HCT116 (cell line): ENCODE measurements around the gene GAP43. TPM values are rescaled to one million over a fixed set of nuclear protein-coding genes. Genes with fewer than 3 reads are reported as not detected.

Experiments used
- ATAC-seq: fragments of 200-7000 bp; cut with Tn5 transposase; 2 replicates; pipeline ENCODE4 v1.9.1; 2020; ENCODE audit warnings: mild to moderate bottlenecking, moderate library complexity
- BruUV-seq: library from RNA; stranded (reverse); fragments of 400-500 nt; replicated peaks from 2 replicates; lab custom pipeline; 2021; lab: Mats Ljungman, UMichigan
- CTCF ChIA-PET: fragments of 300-600 bp; sonication (Branson Sonifier 250); formaldehyde crosslinking; loops from one replicate; lab custom pipeline; 2021; ENCODE audit warnings: antibody characterized with exemption; lab: Charles Lee
- POLR2A ChIA-PET: fragments of 300-600, 350-600 bp; sonication (Branson Sonifier 250); formaldehyde crosslinking; loops from one replicate; lab custom pipeline; 2021; ENCODE audit warnings: antibody characterized with exemption; lab: Charles Lee
- RAD21 ChIA-PET, 2 experiments: fragments of 300-600 bp; sonication (Branson Sonifier 250); formaldehyde crosslinking; loops; one replicate each; lab custom pipeline; 2023; ENCODE audit warnings: low total read pairs in 2 of 2; ENCODE audit not compliant: uncharacterized antibody in 2 of 2, unreplicated experiment in 2 of 2, low non-redundant PET in 1 of 2; lab: Charles Lee
- DNase-seq: peaks from one replicate; pipeline ENCODE4 v3.0.0-alpha.2; 2010; ENCODE audit warnings: low read depth, low spot score
- H2AFZ ChIP-seq: fragments of 200-600 bp; shearing (Covaris generic), sonication (generic); 2 replicates; pipeline ENCODE4 v1.6.1; 2017; ENCODE audit warnings: low read depth, mixed run types, mixed read lengths, antibody characterized with exemption, low read length; ENCODE audit not compliant: poor library complexity, severe bottlenecking
- H3K27ac ChIP-seq: 2 replicates; pipeline ENCODE4 v1.5.1; 2012; ENCODE audit warnings: low read depth, low read length
- H3K27me3 ChIP-seq: fragments of 200-600 bp; sonication (generic); 2 replicates; pipeline ENCODE4 v1.6.1; 2016; ENCODE audit warnings: mixed run types, low read length, mixed read lengths; ENCODE audit not compliant: insufficient read depth
- H3K36me3 ChIP-seq, 2 experiments: fragments of 200-500 bp in 1 of 2; fragments of 200-600 bp in 1 of 2; sonication (Bioruptor generic) in 1 of 2; sonication (generic) in 1 of 2; 2 replicates each; pipeline versions ENCODE4 v1.5.1 to v1.6.1; 2014 to 2016; ENCODE audit warnings: low read length in 2 of 2, inconsistent platforms in 1 of 2, mixed read lengths in 1 of 2, mixed run types in 1 of 2; ENCODE audit not compliant: insufficient read depth in 2 of 2, control insufficient read depth in 1 of 2
- H3K4me1 ChIP-seq, 2 experiments: fragments of 200-600 bp in 1 of 2; sonication (generic) in 1 of 2; 2 replicates each; pipeline versions ENCODE4 v1.5.1 to v1.6.1; 2012 to 2017; ENCODE audit warnings: low read length in 2 of 2, inconsistent platforms in 1 of 2, mild to moderate bottlenecking in 1 of 2, mixed read lengths in 1 of 2, mixed run types in 1 of 2, moderate library complexity in 1 of 2; ENCODE audit not compliant: insufficient read depth in 2 of 2, control insufficient read depth in 1 of 2
- H3K4me2 ChIP-seq: fragments of 200-600 bp; sonication (generic); 2 replicates; pipeline ENCODE4 v1.6.1; 2017; ENCODE audit warnings: mixed run types, low read length, mixed read lengths
- H3K4me3 ChIP-seq, 2 experiments: fragments of 200-600 bp in 1 of 2; sonication (generic) in 1 of 2; replicated peaks in 1 of 2; 2 replicates each; pipeline ENCODE4 v1.5.1; 2011 to 2016; ENCODE audit warnings: low read length in 2 of 2, control low read depth in 1 of 2, low read depth in 1 of 2, mild to moderate bottlenecking in 1 of 2, mixed read lengths in 1 of 2, mixed run types in 1 of 2
- H3K79me2 ChIP-seq: fragments of 200-600 bp; sonication (generic); 2 replicates; pipeline ENCODE4 v1.6.1; 2017; ENCODE audit warnings: mild to moderate bottlenecking, mixed run types, low read length, moderate library complexity, mixed read lengths; ENCODE audit not compliant: insufficient read depth
- H3K9ac ChIP-seq: fragments of 200-600 bp; sonication (generic); 2 replicates; pipeline ENCODE4 v1.6.1; 2016; ENCODE audit warnings: low read length, mixed read lengths
- H3K9me2 ChIP-seq: fragments of 200-600 bp; sonication (generic), shearing (Covaris generic); 2 replicates; pipeline ENCODE4 v1.6.1; 2017; ENCODE audit warnings: mixed run types, mild to moderate bottlenecking, moderate library complexity; ENCODE audit not compliant: insufficient read depth
- H3K9me3 ChIP-seq, 2 experiments: fragments of 200-500 bp in 1 of 2; fragments of 200-600 bp in 1 of 2; sonication (Bioruptor generic) in 1 of 2; sonication (generic) in 1 of 2; 2 replicates each; pipeline ENCODE4 v1.6.1; 2014 to 2017; ENCODE audit warnings: low read length in 2 of 2, mixed read lengths in 2 of 2, inconsistent platforms in 1 of 2, low read depth in 1 of 2, mild to moderate bottlenecking in 1 of 2, mixed run types in 1 of 2, moderate library complexity in 1 of 2; ENCODE audit not compliant: control insufficient read depth in 1 of 2, insufficient read depth in 1 of 2
- H4K20me1 ChIP-seq: fragments of 200-600 bp; sonication (generic), shearing (Covaris generic); 2 replicates; pipeline ENCODE4 v1.6.1; 2017; ENCODE audit warnings: mixed run types, mild to moderate bottlenecking, moderate library complexity; ENCODE audit not compliant: insufficient read depth
- ATF3 ChIP-seq: IDR thresholded peaks from 2 replicates; pipeline ENCODE4 v1.6.1; 2012
- CBX3 ChIP-seq: IDR thresholded peaks from 2 replicates; pipeline ENCODE4 v1.6.1; 2012; ENCODE audit warnings: low read depth
- CEBPB ChIP-seq: IDR thresholded peaks from 2 replicates; pipeline ENCODE4 v1.6.1; 2012; ENCODE audit warnings: low read depth
- CTCF ChIP-seq, 3 experiments: fragments of 200-600 bp in 1 of 3; sonication (generic) in 1 of 3; IDR thresholded peaks in 2 of 3; conservative IDR thresholded peaks in 1 of 3; 2 replicates each; pipeline ENCODE4 v1.5.1; 2012 to 2017; ENCODE audit warnings: low read depth in 2 of 3, low read length in 2 of 3, antibody characterized with exemption in 1 of 3, borderline replicate concordance in 1 of 3, control low read depth in 1 of 3, mild to moderate bottlenecking in 1 of 3, mixed read lengths in 1 of 3, mixed run types in 1 of 3, moderate library complexity in 1 of 3; ENCODE audit not compliant: insufficient read depth in 1 of 3
- EGR1 ChIP-seq: IDR thresholded peaks from 2 replicates; pipeline ENCODE4 v1.6.1; 2012; ENCODE audit warnings: low read depth
- ELF1 ChIP-seq: IDR thresholded peaks from 2 replicates; pipeline ENCODE4 v1.6.1; 2012; ENCODE audit warnings: low read depth, borderline replicate concordance
- EZH2 ChIP-seq: fragments of 200-600 bp; sonication (generic); IDR thresholded peaks from 2 replicates; pipeline ENCODE4 v1.6.1; 2017; ENCODE audit warnings: antibody characterized with exemption, mixed run types
- EZH2phosphoT487 ChIP-seq: fragments of 200-600 bp; IDR thresholded peaks from 2 replicates; pipeline ENCODE4 v1.6.1; 2018; ENCODE audit warnings: antibody characterized with exemption, borderline replicate concordance
- JUND ChIP-seq: IDR thresholded peaks from 2 replicates; pipeline ENCODE4 v1.6.1; 2012
- MAX ChIP-seq: IDR thresholded peaks from 2 replicates; pipeline ENCODE4 v1.6.1; 2012
- POLR2A ChIP-seq: IDR thresholded peaks from 2 replicates; pipeline ENCODE4 v1.7.0; 2011; ENCODE audit warnings: borderline replicate concordance; ENCODE audit not compliant: insufficient read depth, insufficient read length; ENCODE audit errors: extremely low read depth
- POLR2AphosphoS5 ChIP-seq: IDR thresholded peaks from 2 replicates; pipeline ENCODE4 v1.6.1; 2011; ENCODE audit warnings: mild to moderate bottlenecking, low read depth, low read length, moderate library complexity
- RAD21 ChIP-seq: IDR thresholded peaks from 2 replicates; pipeline ENCODE4 v1.6.1; 2012; ENCODE audit warnings: low read depth, mild to moderate bottlenecking
- SIN3A ChIP-seq: IDR thresholded peaks from 2 replicates; pipeline ENCODE4 v1.6.1; 2012; ENCODE audit warnings: low read depth
- SP1 ChIP-seq: IDR thresholded peaks from 2 replicates; pipeline ENCODE4 v1.6.1; 2012; ENCODE audit warnings: low read depth
- SRF ChIP-seq: IDR thresholded peaks from 2 replicates; pipeline ENCODE4 v1.6.1; 2012; ENCODE audit warnings: low read depth
- TCF7L2 ChIP-seq: IDR thresholded peaks from 2 replicates; pipeline ENCODE4 v1.7.0; 2011; ENCODE audit warnings: borderline replicate concordance, inconsistent platforms; ENCODE audit not compliant: insufficient read depth, insufficient read length; ENCODE audit errors: extremely low read depth
- ZFX ChIP-seq: fragments of 450-650 bp; IDR thresholded peaks from 2 replicates; pipeline ENCODE4 v1.6.1; 2017
- intact Hi-C: fragments of 100-400 bp; cut with micrococcal nuclease; formaldehyde crosslinking; loops from 2 replicates; pipeline ENCODE4 v1.10.0; 2022
- total RNA-seq: library from RNA; stranded (reverse); gene quantifications from one replicate; pipeline ENCODE4 v1.2.1, GENCODE V29; 2021; ENCODE audit not compliant: unreplicated experiment

GAP43 gene
- total RNA-seq, 1 experiment from 2014 or later = not detected

- intact Hi-C loops = no loop called here
- Histone ChIP-seq H2AFZ (no peak overlapping the region), H3K4me3 (no peak overlapping the region), H3K36me3 (no peaks in the 10 kb centered on the region), H4K20me1 (no peaks in the 10 kb centered on the region), H3K79me2 (no peaks in the 10 kb centered on the region), H3K9me3 (no peaks in the 10 kb centered on the region), H3K27me3 (no peaks in the 10 kb centered on the region), H3K4me1 (no peaks in the 10 kb centered on the region), H3K4me2 (no peak overlapping the region), H3K9me2 (no peaks in the 10 kb centered on the region), H3K9ac (no peak overlapping the region), H3K27ac (no peak overlapping the region)
- POLR2A ChIA-PET = no interaction called here
- RAD21 ChIA-PET = no interaction called here
- BruUV-seq = no TSS peak
- TF ChIP-seq POLR2AphosphoS5 (no peak), ZFX (no peak), EZH2 (no peak), CTCF (IDR thresholded peaks at IDR 0.05 in 2 of 3, conservative IDR thresholded peaks at IDR 0.05 in 1 of 3; ENCODE audit: borderline replicate concordance in 1 of 3, insufficient read depth in 1 of 3, low read depth in 2 of 3, low read length in 2 of 3) (no peak), JUND (no peak), CEBPB (no peak), POLR2A (no peak), CBX3 (no peak), TCF7L2 (no peak)
- CTCF ChIA-PET = no interaction called here
- ATAC-seq = no peak
- no peak for DNase-seq
These were observed 83.1 kb downstream of the GAP43 start for GRCh38 chr3:115706311-115706829.

- TF ChIP-seq SP1 (no peak), EGR1 (no peak), EZH2phosphoT487 (no peak), JUND (no peak), CEBPB (no peak), POLR2AphosphoS5 (no peak), SIN3A (no peak), ZFX (no peak), CTCF (IDR thresholded peaks at IDR 0.05 in 2 of 3, conservative IDR thresholded peaks at IDR 0.05 in 1 of 3; ENCODE audit: borderline replicate concordance in 1 of 3, insufficient read depth in 1 of 3, low read depth in 2 of 3, low read length in 2 of 3) (no peak), RAD21 (no peak), POLR2A (no peak), MAX (no peak), SRF (no peak), ATF3 (no peak), ELF1 (no peak)
- H2AFZ ChIP-seq = no peak overlapping the region
- H4K20me1 ChIP-seq = no peaks in the 10 kb centered on the region
- intact Hi-C loops = no loop called here
- ChIA-PET RAD21 (no interaction called here), POLR2A (no interaction called here), CTCF (no interaction called here)
- no peak overlapping the region for H3K27ac ChIP-seq
- no peaks in the 10 kb centered on the region for H3K9me2 ChIP-seq
- BruUV-seq = no TSS peak
- no peak for DNase-seq
- H3K9ac ChIP-seq = no peak overlapping the region
- H3K9me3 ChIP-seq = no peaks in the 10 kb centered on the region
- H3K36me3 ChIP-seq = no peaks in the 10 kb centered on the region
- H3K4me2 ChIP-seq = no peak overlapping the region
- H3K27me3 ChIP-seq = no peaks in the 10 kb centered on the region
- no peaks in the 10 kb centered on the region for H3K4me1 ChIP-seq
- ATAC-seq = no peak
- H3K79me2 ChIP-seq = no peaks in the 10 kb centered on the region
- no peak overlapping the region for H3K4me3 ChIP-seq
These were observed 85.2 kb downstream of the GAP43 start for GRCh38 chr3:115708540-115708939.
